IMR-90 (cell line): Measurements from ENCODE around the gene LRRFIP1. TPM values are rescaled to one million over a fixed set of nuclear protein-coding genes. Genes with fewer than 3 reads are reported as not detected.

ENCODE experiments used
- ATAC-seq: fragments of 200-7000 bp; cut with Tn5 transposase; 2 replicates; pipeline ENCODE4 v1.9.1; 2020; ENCODE audit warnings: low read depth, mild to moderate bottlenecking, moderate library complexity
- BruUV-seq: library from RNA; stranded (reverse); fragments of 400-500 nt; replicated peaks from 2 replicates; lab custom pipeline; 2021; lab: Mats Ljungman, UMichigan
- CTCF ChIA-PET: fragments of 300-600 bp; formaldehyde crosslinking; extraction: SDS; loops from one replicate; lab custom pipeline; 2021; ENCODE audit warnings: antibody characterized with exemption; lab: Yijun Ruan, JAX
- POLR2A ChIA-PET: fragments of 300-600 bp; sonication (Branson Sonifier 250); formaldehyde crosslinking; loops from one replicate; lab custom pipeline; 2022; ENCODE audit warnings: antibody characterized with exemption; ENCODE audit not compliant: unreplicated experiment; lab: Charles Lee
- DNase-seq: peaks from one replicate; pipeline ENCODE4 v3.0.0; 2013
- H2AFZ ChIP-seq: replicated peaks from 2 replicates; pipeline ENCODE3; 2013; ENCODE audit warnings: low read length, mild to moderate bottlenecking; ENCODE audit not compliant: poor library complexity
- H2AK5ac ChIP-seq: 2 replicates; pipeline ENCODE4 v1.6.1; 2013; ENCODE audit warnings: low read depth, low read length, inconsistent platforms
- H2AK9ac ChIP-seq: replicated peaks from 2 replicates; pipeline ENCODE3; 2013; ENCODE audit warnings: mild to moderate bottlenecking, low read depth, low read length, moderate library complexity; ENCODE audit not compliant: poor library complexity
- H2BK120ac ChIP-seq: 2 replicates; pipeline ENCODE4 v1.6.1; 2013; ENCODE audit warnings: low read depth, low read length, inconsistent platforms
- H2BK15ac ChIP-seq: 3 replicates; pipeline ENCODE4 v1.6.1; 2013; ENCODE audit warnings: low read depth, low read length, inconsistent platforms
- H2BK20ac ChIP-seq: 2 replicates; pipeline ENCODE4 v1.6.1; 2013; ENCODE audit warnings: low read depth, mild to moderate bottlenecking, inconsistent platforms, low read length, moderate library complexity
- H2BK5ac ChIP-seq: 2 replicates; pipeline ENCODE4 v1.6.1; 2013; ENCODE audit warnings: mild to moderate bottlenecking, low read depth, low read length, inconsistent platforms; ENCODE audit not compliant: poor library complexity, severe bottlenecking
- H3K14ac ChIP-seq: replicated peaks from 2 replicates; pipeline ENCODE4 v1.6.1; 2013; ENCODE audit warnings: low read depth, low read length, inconsistent platforms
- H3K18ac ChIP-seq: 2 replicates; pipeline ENCODE4 v1.6.1; 2013; ENCODE audit warnings: low read depth, low read length, control low read depth
- H3K23ac ChIP-seq: 2 replicates; pipeline ENCODE4 v1.6.1; 2013; ENCODE audit warnings: low read depth, low read length, inconsistent platforms
- H3K27ac ChIP-seq: 2 replicates; pipeline ENCODE4 v1.5.1; 2013; ENCODE audit warnings: mild to moderate bottlenecking, control low read depth, low read length; ENCODE audit not compliant: insufficient read depth
- H3K27me3 ChIP-seq: 2 replicates; pipeline ENCODE4 v1.6.1; 2013; ENCODE audit warnings: low read length; ENCODE audit not compliant: control insufficient read depth, insufficient read depth
- H3K36me3 ChIP-seq: 2 replicates; pipeline ENCODE4 v1.6.1; 2013; ENCODE audit warnings: low read length, mixed read lengths; ENCODE audit not compliant: control insufficient read depth, insufficient read depth
- H3K4ac ChIP-seq: 2 replicates; pipeline ENCODE4 v1.6.1; 2013; ENCODE audit warnings: low read depth, low read length, inconsistent platforms
- H3K4me1 ChIP-seq: 2 replicates; pipeline ENCODE4 v1.6.1; 2013; ENCODE audit warnings: low read length, mixed read lengths; ENCODE audit not compliant: control insufficient read depth, insufficient read depth
- H3K4me2 ChIP-seq: 2 replicates; pipeline ENCODE4 v1.6.1; 2013; ENCODE audit warnings: low read depth, mild to moderate bottlenecking, control low read depth, low read length, moderate library complexity
- H3K4me3 ChIP-seq: 2 replicates; pipeline ENCODE4 v1.5.1; 2013; ENCODE audit warnings: low read depth, mild to moderate bottlenecking, control low read depth, low read length, moderate library complexity; ENCODE audit not compliant: insufficient read depth
- H3K56ac ChIP-seq: 2 replicates; pipeline ENCODE4 v1.6.1; 2013; ENCODE audit warnings: low read length, inconsistent platforms; ENCODE audit not compliant: insufficient read depth; ENCODE audit errors: extremely low read depth
- H3K79me1 ChIP-seq, 2 experiments: 2 replicates each; pipeline ENCODE4 v1.6.1; 2013; ENCODE audit warnings: low read length in 2 of 2, inconsistent platforms in 1 of 2, low read depth in 1 of 2
- H3K9ac ChIP-seq: 2 replicates; pipeline ENCODE4 v1.6.1; 2013; ENCODE audit warnings: low read depth, low read length, control low read depth
- H3K9me1 ChIP-seq: 2 replicates; pipeline ENCODE4 v1.6.1; 2013; ENCODE audit warnings: low read length, inconsistent platforms; ENCODE audit not compliant: insufficient read depth
- H3K9me3 ChIP-seq: 2 replicates; pipeline ENCODE4 v1.6.1; 2013; ENCODE audit warnings: low read length; ENCODE audit not compliant: control insufficient read depth, insufficient read depth
- H4K20me1 ChIP-seq: 2 replicates; pipeline ENCODE4 v1.6.1; 2013; ENCODE audit warnings: low read length, inconsistent platforms; ENCODE audit not compliant: insufficient read depth
- H4K5ac ChIP-seq: 2 replicates; pipeline ENCODE4 v1.6.1; 2013; ENCODE audit warnings: mild to moderate bottlenecking, low read depth, low read length, control low read depth
- H4K8ac ChIP-seq, 2 experiments: 2 replicates each; pipeline ENCODE4 v1.6.1; 2013; ENCODE audit warnings: low read depth in 2 of 2, low read length in 2 of 2, control low read depth in 1 of 2, inconsistent platforms in 1 of 2
- H4K91ac ChIP-seq: 2 replicates; pipeline ENCODE4 v1.6.1; 2013; ENCODE audit warnings: low read depth, low read length, inconsistent platforms; ENCODE audit not compliant: insufficient read depth
- BHLHE40 ChIP-seq: fragments of 150-350 bp; IDR thresholded peaks from 2 replicates; pipeline ENCODE4 v1.6.1; 2016; ENCODE audit warnings: mild to moderate bottlenecking, low read depth, low read length
- CEBPB ChIP-seq: IDR thresholded peaks from 2 replicates; pipeline ENCODE4 v1.6.1; 2012; ENCODE audit warnings: low read depth, low read length, improper control_type of control experiment
- SMC3 ChIP-seq: fragments of 150-350 bp; IDR thresholded peaks from 2 replicates; pipeline ENCODE4 v1.6.1; 2016; ENCODE audit warnings: low read depth, mild to moderate bottlenecking, antibody characterized with exemption, low read length, moderate library complexity
- WGBS, 2 experiments: methylation state at CpG; one replicate each; pipeline versions ENCODE4 v1.1.5 to v1.1.7; 2013; ENCODE audit warnings: missing lambda C conversion rate in 2 of 2; ENCODE audit not compliant: insufficient read length in 1 of 2; ENCODE audit errors: extremely low coverage in 2 of 2; 5-methylcytosine and 5-hydroxymethylcytosine counted together
- dilution Hi-C: fragments of 300-500 bp; cut with HindIII; formaldehyde crosslinking; loops from one replicate; pipeline ENCODE4 v1.14.3; 2018; ENCODE audit warnings: low sequenced_read_pairs; ENCODE audit not compliant: unreplicated experiment
- in situ Hi-C: fragments of 300-500 bp; cut with MboI; formaldehyde crosslinking; loops from 3 replicates; pipeline ENCODE4 v1.14.3; 2019; ENCODE audit warnings: low sequenced_read_pairs, inconsistent platforms, mixed read lengths
- intact Hi-C: fragments of 100-400 bp; cut with micrococcal nuclease; formaldehyde crosslinking; loops from 2 replicates; pipeline ENCODE4 v1.10.0; 2022
- polyA plus RNA-seq, 3 experiments: library from polyadenylated mRNA; depleted of rRNA; stranded (reverse); fragments of >200 nt; gene quantifications; 2 replicates each; pipeline ENCODE4 v1.2.3, GENCODE V29; 2012; ENCODE audit warnings: low replicate concordance in 1 of 3
- total RNA-seq: library from RNA; depleted of rRNA; stranded (reverse); fragments of >200 nt; gene quantifications from 2 replicates; pipeline ENCODE4 v1.2.3, GENCODE V29; 2012

Gene LRRFIP1
- total and polyA plus RNA-seq, 2 of the 4 experiments (the other 2 are of a cell fraction): 52.2 to 54.4 TPM

- Histone ChIP-seq H2BK120ac (no peak overlapping the region), H2BK15ac (no peak overlapping the region), H3K27me3 (no peaks in the 10 kb centered on the region), H3K18ac (no peak overlapping the region), H2BK5ac (no peak overlapping the region), H3K4me3 (no peak overlapping the region), H3K36me3 (no peaks in the 10 kb centered on the region), H3K27ac (no peak overlapping the region), H4K5ac (no peak overlapping the region), H3K23ac (no peak overlapping the region), H2AK9ac (peak overlapping the region; percentile 20), H4K91ac (no peak overlapping the region), H3K14ac (no peak overlapping the region), H2AFZ (no peak overlapping the region), H3K9me3 (peaks cover 3% of the 10 kb centered on the region; the same call in 1 of the 2 replicates), H4K20me1 (no peaks in the 10 kb centered on the region), H3K56ac (no peak overlapping the region), H3K79me1 (no peaks in the 10 kb centered on the region), H3K9ac (no peak overlapping the region), H3K9me1 (no peaks in the 10 kb centered on the region), H3K4me2 (no peak overlapping the region), H3K4ac (no peak overlapping the region), H2BK20ac (no peak overlapping the region), H4K8ac (no peak overlapping the region), H2AK5ac (no peak overlapping the region), H3K4me1 (peaks cover 6% of the 10 kb centered on the region)
- intact Hi-C loops: no loop called here
- BruUV-seq: no TSS peak
- 62% methylated on average over 6 of the region's 19 CpGs; no CpG with 5 or more reads in 1 of the 2 experiments for WGBS, 2 experiments
- no peak for TF ChIP-seq SMC3
- TF ChIP-seq BHLHE40: no peak
- no peak for TF ChIP-seq CEBPB
- DNase-seq (no peak), ATAC-seq (no peak)
- ChIA-PET CTCF (interaction anchor here (1.5 kb wide), 1 partner anchor 154 kb away, joined by 7 read pairs; no protein-coding TSS in a partner anchor), POLR2A (no interaction called here)
- in situ Hi-C loops: loop anchor here (5.0 kb wide), 1 partner anchor 151 kb away; no protein-coding TSS in a partner anchor
- dilution Hi-C loops: no loop called here
Measured at GRCh38 chr2:237591141-237591881, 36.1 kb upstream of the LRRFIP1 start.
